Measurements from ENCODE around the gene CDKN2D.

DNA sequence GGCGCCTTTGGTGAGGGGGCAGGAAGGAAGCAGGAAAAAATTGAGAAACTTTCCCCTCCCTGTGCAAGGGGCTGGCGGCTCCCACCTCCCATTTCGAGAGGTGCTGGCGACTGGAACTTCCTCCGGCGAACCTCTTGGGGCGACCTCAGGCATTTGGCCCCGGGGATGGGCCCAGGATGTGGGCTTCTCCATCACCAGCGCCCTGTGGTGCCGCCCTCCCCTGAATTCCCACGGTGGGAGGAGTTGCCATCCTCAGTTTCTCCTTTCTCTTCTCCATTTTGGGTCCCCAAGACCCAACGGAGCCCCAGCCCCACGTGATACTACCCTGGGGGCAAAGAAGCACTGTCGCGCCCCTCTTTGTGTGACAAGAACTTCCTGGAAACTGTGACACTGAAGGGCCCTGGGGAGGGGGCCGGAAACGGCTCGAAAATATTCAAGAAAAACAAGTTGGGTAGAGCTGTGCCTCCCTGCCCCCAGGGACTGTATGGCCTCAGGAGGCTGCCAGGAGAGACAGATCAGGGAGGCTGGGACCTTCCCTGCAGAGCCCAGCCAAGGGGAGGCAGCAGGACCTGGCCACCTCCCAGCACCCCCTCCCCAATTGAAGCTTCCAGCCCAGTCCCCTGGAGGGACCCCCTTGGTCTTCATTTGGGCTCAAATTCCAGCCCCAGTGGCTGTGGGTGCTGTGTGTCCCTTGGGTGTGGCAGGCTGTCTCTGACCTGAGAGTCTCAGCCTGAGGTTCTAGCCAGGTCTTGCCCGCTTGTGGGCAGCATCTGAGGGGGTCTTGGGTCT lies 34.5 kb upstream of the CDKN2D start:
- TF ChIP-seq, protein P1, sequence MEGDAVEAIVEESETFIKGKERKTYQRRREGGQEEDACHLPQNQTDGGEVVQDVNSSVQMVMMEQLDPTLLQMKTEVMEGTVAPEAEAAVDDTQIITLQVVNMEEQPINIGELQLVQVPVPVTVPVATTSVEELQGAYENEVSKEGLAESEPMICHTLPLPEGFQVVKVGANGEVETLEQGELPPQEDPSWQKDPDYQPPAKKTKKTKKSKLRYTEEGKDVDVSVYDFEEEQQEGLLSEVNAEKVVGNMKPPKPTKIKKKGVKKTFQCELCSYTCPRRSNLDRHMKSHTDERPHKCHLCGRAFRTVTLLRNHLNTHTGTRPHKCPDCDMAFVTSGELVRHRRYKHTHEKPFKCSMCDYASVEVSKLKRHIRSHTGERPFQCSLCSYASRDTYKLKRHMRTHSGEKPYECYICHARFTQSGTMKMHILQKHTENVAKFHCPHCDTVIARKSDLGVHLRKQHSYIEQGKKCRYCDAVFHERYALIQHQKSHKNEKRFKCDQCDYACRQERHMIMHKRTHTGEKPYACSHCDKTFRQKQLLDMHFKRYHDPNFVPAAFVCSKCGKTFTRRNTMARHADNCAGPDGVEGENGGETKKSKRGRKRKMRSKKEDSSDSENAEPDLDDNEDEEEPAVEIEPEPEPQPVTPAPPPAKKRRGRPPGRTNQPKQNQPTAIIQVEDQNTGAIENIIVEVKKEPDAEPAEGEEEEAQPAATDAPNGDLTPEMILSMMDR (IDR thresholded peaks at IDR 0.05; ENCODE audit: low read length): no peak
- TF ChIP-seq EZH2 (IDR thresholded peaks at IDR 0.05; ENCODE audit: borderline replicate concordance, low read length): no peak
